NCI-H128 (cell line): ENCODE data around the gene WDR70.
"Not testable (repeated sequence)": the region's sequence is repeated elsewhere in the genome, so short reads cannot be mapped to it uniquely, and the experiment has no call there.

Experiments
- DNase-seq: peaks from one replicate; lab custom pipeline; 2025; ENCODE audit not compliant: unreplicated experiment; lab: John Stamatoyannopoulos, UW

WDR70 gene

DNA sequence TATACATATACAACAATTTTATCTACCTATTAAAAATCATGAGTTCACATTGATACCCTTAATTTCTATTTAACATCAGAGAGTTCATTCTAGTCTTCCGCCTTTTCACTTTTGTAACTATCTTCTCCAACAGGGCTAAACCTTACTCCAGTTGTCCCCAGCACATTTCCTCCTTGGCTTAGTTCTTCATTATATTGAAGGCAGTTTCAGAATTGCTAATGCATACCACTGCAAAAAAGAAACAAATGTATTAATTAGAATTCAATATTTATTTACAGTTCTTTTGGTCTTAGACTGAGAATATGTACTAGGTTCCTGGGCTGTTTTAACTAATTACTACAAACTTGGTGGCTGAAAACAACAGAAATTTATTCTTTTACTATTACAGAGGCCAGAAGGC is 132.5 kb downstream of the WDR70 start:
- no peak for DNase-seq

DNA sequence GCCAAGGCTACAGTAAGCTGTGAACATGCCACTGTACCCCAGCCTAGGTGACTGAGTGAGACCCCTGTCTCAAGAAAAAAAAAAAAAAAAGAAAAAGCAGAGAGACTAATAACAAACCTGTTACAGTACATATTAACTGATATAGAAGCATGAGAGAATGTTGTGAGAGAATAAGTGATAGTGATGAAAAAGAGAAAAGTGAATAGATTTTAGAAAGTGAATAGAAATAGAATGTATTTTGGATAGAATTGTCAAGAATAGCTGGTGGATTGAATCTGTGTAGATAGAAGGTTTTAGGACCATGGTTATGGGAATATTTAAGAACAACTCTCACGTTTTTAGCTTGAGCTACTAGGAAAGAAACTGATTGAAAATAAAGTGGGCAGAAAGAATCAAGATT is 135.8 kb downstream of the WDR70 start:
- DNase-seq, result no peak

DNA sequence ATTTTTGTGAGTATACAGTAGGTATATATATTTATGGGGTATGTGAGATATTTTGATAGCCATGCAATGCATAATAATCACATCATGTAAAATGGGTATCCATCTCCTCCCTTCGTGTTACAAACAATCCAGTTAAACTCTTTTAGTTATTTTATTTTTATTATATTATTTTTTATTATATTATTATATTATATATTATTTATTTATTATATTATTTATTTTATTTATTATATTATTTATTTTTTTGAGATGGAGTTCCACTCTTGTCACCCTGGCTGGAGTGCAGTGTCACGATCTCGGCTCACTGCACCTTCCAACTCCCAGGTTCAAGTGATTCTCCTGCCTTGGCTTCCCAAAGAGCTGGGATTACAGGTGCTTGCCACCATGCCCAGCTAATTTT is 138.6 kb downstream of the WDR70 start:
- no peak for DNase-seq

DNA sequence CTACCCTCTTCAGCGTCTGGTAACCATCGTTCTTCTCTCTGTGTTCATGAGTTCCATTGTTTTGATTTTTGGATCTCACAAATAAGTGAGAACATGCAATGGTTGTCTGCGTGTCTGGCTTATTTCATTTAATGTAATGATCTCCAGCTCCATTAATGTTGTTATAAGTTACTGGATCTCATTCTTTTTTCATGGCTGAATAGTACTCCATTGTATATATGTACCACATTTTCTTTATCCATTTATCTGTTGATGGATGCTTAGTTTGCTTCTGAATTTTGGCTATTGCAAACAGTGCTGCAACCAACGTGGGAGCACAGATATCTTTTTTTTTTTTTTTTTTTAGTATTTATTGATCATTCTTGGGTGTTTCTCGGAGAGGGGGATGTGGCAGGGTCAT is 139.2 kb downstream of the WDR70 start:
- not testable (repeated sequence) for DNase-seq

DNA sequence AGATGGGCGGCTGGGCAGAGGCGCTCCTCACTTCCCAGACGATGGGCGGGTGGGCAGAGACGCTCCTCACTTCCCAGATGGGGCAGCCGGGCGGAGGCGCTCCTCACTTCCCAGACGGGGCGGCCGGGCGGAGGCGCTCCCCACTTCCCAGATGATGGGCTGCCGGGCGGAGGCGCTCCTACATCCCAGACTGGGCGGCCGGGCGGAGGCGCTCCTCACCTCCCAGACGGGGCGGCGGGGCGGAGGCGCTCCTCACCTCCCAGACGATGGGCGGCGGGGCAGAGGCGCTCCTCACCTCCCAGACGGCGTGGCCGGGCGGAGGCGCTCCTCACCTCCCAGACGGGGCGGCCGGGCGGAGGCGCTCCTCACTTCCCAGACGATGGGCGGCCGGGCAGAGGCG is 140.2 kb downstream of the WDR70 start:
- DNase-seq, result no peak

DNA sequence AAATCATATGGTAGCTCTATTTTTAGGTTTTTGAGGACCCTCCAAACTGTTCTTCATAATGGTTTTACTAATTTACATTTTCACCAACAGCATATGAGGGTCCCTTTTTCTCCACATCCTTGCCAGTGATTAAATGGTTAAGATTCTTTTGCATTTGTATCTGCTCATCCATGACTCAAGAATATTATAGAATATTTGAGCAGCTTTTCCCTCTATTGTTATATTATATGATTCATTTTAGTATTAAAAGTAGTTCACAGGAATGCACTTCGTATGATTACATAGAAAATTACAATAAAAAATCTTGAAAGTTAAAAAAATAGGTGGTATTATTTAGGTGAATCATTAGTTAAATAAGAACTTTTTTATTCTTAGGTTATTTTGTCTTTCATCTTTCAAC is 140.7 kb downstream of the WDR70 start:
- DNase-seq, result no peak

DNA sequence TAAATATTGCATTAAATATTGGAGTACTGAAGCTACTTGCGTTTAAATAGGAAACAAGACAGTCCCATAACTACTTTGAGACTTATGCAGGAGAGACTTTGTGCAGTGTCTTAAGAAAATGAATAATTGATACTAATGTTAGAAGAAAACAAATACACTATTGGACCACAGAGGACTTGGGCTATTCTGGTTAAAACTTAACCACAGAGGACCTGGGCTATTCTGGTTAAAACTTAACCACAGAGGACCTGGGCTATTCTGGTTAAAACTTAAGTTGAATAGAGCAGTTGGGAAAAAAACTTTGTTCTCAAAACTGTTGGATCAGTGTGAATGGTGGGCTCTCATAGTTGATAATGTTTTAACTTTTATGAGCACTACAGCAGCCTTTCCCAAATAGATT is 141.7 kb downstream of the WDR70 start:
- DNase-seq, result no peak

DNA sequence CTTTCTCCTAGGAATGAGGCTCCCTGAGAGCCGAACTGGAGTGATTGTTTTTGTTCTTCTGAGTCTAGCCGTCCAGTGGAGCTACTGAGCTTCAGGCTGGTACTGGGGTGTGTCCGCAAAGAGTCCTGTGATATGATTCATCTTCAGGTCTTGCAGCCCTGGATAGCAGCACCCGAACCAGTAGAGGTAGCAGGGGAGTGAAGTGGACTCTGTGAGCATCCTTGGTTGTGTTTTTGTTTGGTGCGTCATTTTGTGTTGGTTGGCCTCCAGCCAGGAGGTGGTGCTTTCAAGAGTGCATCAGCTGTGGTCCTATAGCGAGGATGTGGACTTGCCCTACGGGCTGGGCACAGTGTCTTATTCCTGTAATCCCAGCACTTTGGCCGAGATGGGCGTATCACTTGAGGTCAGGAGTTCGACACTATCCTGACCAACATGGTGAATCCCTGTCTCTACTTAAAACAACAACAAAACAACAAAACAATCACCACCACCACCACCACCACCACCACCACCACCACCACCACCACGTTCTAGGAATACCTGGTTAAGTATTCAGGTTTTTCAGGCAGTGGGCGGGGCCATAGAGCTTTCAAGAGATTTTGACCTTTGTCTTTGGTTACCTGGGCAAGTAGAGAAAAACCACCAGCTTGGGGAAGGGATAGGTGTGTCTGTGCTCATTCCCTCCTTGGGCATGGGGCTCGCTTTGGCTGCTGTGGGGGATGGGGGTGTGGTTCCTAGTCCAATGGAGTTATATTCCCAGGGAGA is 154.0 kb downstream of the WDR70 start:
- no peak for DNase-seq

DNA sequence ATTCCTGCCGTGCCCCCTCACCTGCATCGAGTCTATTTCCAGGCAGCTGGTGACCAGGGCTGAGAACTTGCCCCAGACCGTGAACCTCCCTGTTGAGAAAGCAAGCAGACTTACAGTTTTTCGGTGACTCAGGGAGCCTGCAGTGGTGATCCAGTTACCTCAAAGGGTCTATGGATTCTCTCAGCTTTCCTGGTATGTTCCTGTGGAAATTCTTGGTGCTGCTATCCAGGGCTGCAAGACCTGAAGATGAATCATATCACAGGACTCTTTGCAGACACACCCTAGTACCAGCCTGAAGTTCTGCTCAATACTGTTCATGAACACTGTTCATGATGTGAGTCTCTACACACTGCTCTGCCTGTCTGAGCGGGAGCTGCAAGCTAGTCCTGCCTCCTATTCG is 154.7 kb downstream of the WDR70 start:
- DNase-seq, result no peak

DNA sequence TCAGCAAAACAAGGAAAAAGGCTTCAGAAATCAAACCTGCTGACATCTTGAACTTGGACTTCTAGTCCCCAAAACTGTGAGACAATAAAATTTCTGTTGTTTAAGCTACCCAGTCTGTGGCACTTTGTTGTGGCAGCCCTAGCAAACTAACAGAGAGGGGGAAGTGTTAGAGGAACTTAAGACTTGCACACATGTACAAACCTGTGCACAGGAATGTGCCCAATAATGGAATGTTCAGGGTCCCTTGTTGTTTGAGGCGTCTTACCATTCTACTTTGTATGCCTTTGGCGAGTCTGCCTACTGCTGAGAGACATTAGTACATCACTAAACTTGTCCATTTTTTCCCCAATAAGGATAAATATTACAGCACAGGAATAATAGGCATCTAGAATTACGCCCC is 160.3 kb downstream of the WDR70 start:
- DNase-seq, result no peak

DNA sequence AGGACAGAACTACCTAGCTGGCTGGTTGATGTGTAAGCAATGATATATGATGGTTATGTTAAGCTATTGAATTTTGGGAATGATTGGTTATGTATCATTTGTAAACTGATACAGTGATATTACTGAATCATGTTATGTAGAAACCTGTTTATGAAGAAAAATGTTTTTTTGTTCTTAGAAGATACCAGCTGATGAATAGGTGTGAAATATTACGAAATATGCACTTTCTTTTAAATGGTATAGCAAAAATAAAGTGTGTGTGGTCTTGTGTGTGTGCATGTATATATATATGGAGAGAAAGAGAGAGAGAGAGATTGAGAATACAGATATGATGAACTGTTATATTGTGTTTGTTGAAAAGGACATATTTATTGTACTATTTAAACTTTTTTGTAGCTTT is 164.1 kb downstream of the WDR70 start:
- no peak for DNase-seq

DNA sequence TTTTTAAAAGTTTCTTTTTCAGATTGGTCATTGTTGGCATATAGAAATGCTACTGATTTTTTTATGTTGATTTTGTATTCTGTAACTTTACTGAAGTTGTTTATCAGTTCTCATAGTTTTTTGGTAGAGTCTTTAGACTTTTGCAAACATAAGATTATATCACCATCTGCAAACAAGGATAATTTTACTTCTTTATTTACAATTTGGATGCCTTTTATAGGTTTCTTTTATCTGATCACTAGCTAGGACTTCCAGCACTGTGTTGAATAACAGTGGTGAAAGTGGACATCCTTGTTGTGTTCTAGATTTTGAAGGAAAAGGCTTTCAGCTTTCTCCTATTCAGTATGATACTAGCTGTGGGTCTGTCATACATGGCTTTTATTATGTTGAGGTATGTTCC is 170.3 kb downstream of the WDR70 start:
- no peak for DNase-seq

DNA sequence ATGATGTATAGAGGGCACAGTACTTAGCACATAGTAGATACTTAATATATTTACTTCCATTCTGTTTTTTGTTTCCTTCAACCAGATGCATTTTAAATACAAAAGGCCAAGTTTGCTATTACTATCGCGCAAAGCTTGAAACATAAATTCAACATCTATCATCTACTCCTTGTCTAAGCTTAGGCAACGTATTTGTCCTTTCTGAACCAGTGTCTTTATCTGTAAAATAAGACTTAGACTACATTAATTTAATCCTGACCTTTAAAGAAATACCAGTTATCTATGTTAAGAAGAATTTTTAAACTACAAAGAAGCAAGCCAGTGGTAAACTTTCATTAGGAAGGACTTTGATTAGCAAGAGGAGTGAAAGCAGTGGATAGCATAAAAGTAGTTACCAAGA is 173.0 kb downstream of the WDR70 start:
- no peak for DNase-seq

DNA sequence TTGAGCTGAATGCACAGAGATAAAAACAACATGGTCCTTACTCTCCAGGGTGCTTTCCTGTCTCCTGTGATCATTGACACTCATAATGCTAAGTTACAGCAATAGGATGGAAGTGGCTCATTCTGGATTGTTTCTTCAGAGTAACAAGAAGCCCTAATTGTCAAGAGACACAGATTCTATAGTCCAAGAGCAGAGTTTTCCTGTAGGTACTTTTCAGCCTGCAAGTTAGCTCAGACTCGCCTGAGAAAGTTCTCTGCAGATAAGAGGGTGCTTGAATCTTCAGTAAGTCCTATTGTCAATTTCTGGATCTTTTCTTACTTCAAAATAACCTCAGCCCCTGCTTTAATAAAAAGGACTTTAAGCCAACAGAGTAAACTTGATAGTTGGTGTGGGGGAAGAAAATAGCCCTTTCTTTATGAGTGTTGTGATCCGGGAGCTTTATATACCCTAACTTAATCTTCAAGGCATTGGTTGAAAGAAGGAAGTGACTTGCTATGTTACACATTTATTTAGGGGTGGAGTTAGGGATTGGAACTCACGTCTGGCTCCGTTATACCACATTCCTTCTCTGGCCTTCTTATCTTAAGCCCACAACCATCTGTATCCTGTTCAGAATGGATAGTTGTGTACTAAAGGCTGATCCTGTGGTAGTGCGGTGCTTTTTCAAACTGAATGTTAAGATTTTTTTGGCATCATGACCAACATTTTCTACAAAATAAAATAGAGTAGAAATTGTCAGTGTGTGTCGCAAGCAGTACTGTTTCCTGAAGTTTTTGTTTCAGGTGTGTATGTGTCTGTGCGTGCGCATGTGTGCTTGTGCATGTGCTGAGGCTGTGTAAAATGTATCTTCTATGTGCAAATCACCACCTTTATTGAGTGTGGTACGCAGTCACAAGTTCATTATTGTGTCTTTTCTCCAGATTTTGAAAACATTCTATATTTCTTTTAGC is 173.9 kb downstream of the WDR70 start:
- no peak for DNase-seq

DNA sequence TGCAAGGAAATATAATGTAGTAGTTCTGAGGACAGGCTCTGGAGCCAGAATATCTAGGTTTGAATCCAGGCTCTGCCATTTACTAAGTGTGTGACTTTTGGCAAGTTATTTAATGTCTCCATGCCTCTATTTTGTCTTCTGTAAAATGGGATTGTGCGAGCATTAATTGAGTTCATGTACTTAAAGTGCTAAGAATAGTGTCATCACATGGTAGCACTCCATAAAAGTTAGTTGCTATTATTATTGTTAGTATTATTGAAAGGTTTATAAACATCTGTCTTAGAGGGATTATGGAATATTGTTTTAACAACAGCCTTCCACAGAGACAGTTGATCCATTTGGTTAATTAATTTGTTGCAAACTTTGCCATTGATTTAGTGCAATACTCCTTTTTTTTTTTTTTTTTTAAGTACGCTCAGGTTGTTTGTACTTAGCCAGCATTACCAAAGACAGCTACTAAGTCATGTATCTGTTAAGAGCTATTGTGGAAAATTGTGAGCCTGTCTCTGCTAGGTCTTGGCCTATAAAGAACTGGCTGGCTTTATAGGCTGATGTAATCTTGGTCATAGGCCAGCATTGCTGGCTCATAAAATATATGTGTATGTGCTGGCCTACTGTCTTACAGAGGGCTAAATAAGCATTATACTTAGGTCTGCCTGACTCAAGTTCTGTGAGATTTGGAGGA is 174.7 kb downstream of the WDR70 start:
- DNase-seq, result no peak

DNA sequence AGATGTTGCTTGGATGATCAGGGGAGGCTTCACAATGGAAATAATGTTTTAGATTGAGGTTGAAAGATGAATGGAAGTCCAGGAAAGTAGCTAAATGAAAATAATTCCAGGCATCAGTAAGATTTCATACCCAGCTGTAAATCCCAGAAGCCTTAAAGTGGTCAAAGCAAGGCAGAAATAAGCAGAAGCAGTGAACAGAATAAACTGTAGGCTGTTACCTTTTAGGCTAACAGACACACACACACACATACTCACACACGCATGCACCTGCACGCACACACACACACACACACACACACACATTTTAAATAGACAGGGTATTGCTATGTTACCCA is 175.3 kb downstream of the WDR70 start:
- no peak for DNase-seq

DNA sequence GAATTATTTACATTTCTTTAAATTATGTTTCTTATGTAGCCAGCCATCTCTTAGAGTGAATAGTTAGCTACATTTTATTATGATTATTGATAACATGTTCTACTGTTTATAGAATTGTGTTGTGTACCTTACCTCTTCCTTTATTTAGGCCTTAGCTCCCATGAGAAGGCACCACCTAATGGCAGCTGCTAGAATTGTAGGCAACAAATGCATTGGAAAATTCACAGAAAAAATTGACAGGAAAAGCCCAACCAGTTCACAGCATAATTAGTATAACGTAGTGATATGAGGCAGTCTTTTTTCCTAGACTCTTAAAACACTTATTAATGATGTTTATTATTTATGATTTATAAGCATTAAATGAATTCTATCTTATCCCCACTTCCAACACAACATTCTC is 175.8 kb downstream of the WDR70 start:
- no peak for DNase-seq

DNA sequence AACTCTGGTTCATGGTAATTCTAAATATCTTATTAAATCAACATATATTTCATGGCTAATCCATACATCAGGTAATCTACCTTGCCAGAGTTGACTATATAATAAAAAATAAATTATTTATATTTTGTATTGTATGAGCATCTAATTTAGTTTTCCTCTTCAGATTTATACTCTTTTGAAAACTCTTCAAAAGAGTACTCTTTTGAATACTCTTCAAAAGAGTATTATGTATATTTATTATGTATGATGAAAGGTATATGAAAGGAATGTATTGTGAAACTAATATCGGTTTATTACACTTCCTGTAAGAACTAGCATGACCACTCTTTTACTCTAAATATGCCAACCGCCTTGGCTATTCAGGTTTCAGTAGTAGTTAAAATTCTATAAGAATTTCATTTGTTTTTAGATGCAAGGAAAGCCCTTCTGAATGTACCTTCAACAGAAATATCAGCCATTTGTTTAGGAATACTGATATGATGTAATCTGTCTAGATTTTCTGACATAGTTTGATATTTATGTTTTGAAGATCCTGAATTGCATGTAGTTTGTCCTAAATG is 178.7 kb downstream of the WDR70 start:
- DNase-seq, result no peak

DNA sequence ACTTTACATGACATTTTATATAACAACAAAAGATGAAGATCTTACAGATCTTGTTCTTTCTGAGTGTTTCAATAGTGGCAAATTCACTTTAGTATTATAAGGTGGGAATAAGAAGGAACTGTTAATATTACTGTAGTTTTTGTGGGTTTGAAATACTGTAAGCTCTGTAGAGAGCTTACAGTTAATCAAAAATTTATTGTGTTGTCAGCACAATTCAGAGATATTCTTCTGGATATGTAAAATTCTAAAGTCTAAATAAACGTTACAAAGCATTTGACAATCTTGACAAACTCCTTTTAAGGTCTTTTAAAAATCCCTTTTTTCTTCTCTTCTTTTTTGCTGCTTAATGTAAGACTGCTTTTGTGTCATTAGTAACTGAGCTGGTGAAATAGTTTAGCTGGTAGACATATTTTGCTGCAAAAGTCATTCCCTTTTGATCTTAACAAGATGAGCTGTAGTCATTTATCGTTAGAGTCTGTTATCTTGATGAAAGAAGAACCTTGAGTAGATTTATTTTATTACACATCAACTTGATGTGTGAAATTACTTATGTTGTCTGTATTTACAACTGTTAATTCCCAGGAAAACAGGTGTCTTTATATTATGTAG is 186.0 kb downstream of the WDR70 start:
- no peak for DNase-seq

DNA sequence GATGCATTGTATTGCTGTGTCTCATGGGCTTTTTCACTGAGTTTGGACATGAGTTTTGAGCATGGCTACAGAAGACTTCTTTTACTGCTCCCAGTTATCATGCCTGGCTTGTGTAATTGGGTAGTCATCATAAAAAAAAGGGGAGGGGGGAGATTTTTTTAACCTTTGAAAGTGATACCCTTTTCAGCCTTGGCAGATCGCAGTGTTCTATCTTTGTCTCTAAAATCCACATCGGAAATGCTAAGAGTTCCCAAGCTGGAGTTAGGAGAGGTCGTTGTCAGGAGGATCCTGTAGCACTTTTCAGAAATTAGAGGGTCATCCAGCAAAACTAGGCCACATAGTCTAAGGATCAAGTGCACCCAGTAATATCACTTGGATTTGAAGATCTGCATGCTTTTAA is 188.4 kb downstream of the WDR70 start:
- no peak for DNase-seq
